Liver (tissue), 9 donors: Measurements from ENCODE around the gene C10orf88. TPM values are rescaled to one million over a fixed set of nuclear protein-coding genes. Genes with fewer than 3 reads are reported as not detected.
A peak's percentile ranks its signal among the peaks of the same experiment; 100 is the strongest.

ENCODE experiments used
- DNase-seq: peaks from one replicate; pipeline ENCODE4 v3.0.0-alpha.2; 2017; ENCODE audit warnings: low spot score
- H3K27ac ChIP-seq, 2 donors: one replicate each; pipeline ENCODE4 v1.7.0; 2013; ENCODE audit warnings: inconsistent platforms in 2 of 2, low read length in 2 of 2, control low read depth in 1 of 2, low read depth in 1 of 2, mild to moderate bottlenecking in 1 of 2
- H3K27me3 ChIP-seq, 4 donors: one replicate each; pipeline versions ENCODE4 v1.6.1 to v1.7.0; 2013; ENCODE audit warnings: low read length in 3 of 4, inconsistent platforms in 1 of 4, mild to moderate bottlenecking in 1 of 4, moderate library complexity in 1 of 4; ENCODE audit not compliant: control insufficient read depth in 4 of 4, insufficient read depth in 4 of 4
- H3K36me3 ChIP-seq, 4 donors: one replicate each; pipeline versions ENCODE4 v1.6.1 to v1.7.0; 2013; ENCODE audit warnings: low read length in 3 of 4, mild to moderate bottlenecking in 3 of 4, low read depth in 1 of 4, moderate library complexity in 1 of 4; ENCODE audit not compliant: control insufficient read depth in 4 of 4, insufficient read depth in 3 of 4
- H3K4me1 ChIP-seq, 4 donors: one replicate each; pipeline versions ENCODE4 v1.6.1 to v1.7.0; 2013; ENCODE audit warnings: low read length in 3 of 4, mild to moderate bottlenecking in 3 of 4, moderate library complexity in 1 of 4; ENCODE audit not compliant: control insufficient read depth in 4 of 4, insufficient read depth in 4 of 4
- H3K4me3 ChIP-seq, 3 donors: one replicate each; pipeline versions ENCODE4 v1.6.1 to v1.7.0; 2013; ENCODE audit warnings: low read length in 3 of 3, control low read depth in 1 of 3, low read depth in 1 of 3, mild to moderate bottlenecking in 1 of 3
- H3K9ac ChIP-seq, 2 donors: one replicate each; pipeline ENCODE4 v1.7.0; 2013; ENCODE audit warnings: low read length in 2 of 2, mild to moderate bottlenecking in 2 of 2, moderate library complexity in 2 of 2, control low read depth in 1 of 2, low read depth in 1 of 2
- H3K9me3 ChIP-seq, 4 donors: one replicate each; pipeline versions ENCODE4 v1.6.1 to v1.7.0; 2013; ENCODE audit warnings: low read length in 3 of 4; ENCODE audit not compliant: control insufficient read depth in 4 of 4
- FOXA1 ChIP-seq: IDR thresholded peaks from 2 replicates; pipeline ENCODE4 v1.6.1; 2016; ENCODE audit warnings: antibody characterized with exemption
- FOXA2 ChIP-seq: IDR thresholded peaks from 2 replicates; pipeline ENCODE4 v1.6.1; 2016; ENCODE audit warnings: antibody characterized with exemption
- GABPA ChIP-seq, 2 donors: IDR thresholded peaks in 1 of 2; conservative IDR thresholded peaks in 1 of 2; 2 replicates each; pipeline ENCODE4 v1.6.1; 2016; ENCODE audit warnings: antibody characterized with exemption in 2 of 2, mild to moderate bottlenecking in 1 of 2, moderate library complexity in 1 of 2
- HNF4A ChIP-seq, 2 donors: conservative IDR thresholded peaks; 2 replicates each; pipeline ENCODE4 v1.6.1; 2016; ENCODE audit warnings: antibody characterized with exemption in 2 of 2, mild to moderate bottlenecking in 2 of 2
- HNF4G ChIP-seq: IDR thresholded peaks from 2 replicates; pipeline ENCODE4 v1.6.1; 2016; ENCODE audit warnings: antibody characterized with exemption
- JUND ChIP-seq, 2 donors: IDR thresholded peaks; 2 replicates each; pipeline ENCODE4 v1.6.1; 2016; ENCODE audit warnings: antibody characterized with exemption in 2 of 2
- NR2F2 ChIP-seq: IDR thresholded peaks from 2 replicates; pipeline ENCODE4 v1.6.1; 2016; ENCODE audit warnings: antibody characterized with exemption
- RAD21 ChIP-seq, 2 donors: IDR thresholded peaks; 2 replicates each; pipeline ENCODE4 v1.6.1; 2016; ENCODE audit warnings: antibody characterized with exemption in 2 of 2, mild to moderate bottlenecking in 2 of 2
- RXRA ChIP-seq, 2 donors: IDR thresholded peaks; 2 replicates each; pipeline ENCODE4 v1.6.1; 2017 to 2018; ENCODE audit warnings: antibody characterized with exemption in 2 of 2, mild to moderate bottlenecking in 1 of 2
- SP1 ChIP-seq: IDR thresholded peaks from 2 replicates; pipeline ENCODE4 v1.6.1; 2018; ENCODE audit warnings: antibody characterized with exemption, mild to moderate bottlenecking
- YY1 ChIP-seq: IDR thresholded peaks from 2 replicates; pipeline ENCODE4 v1.6.1; 2016; ENCODE audit warnings: antibody characterized with exemption, mild to moderate bottlenecking
- ZBTB33 ChIP-seq: IDR thresholded peaks from 2 replicates; pipeline ENCODE4 v1.6.1; 2016; ENCODE audit warnings: antibody characterized with exemption
- WGBS: extraction: QIAGEN DNeasy Blood & Tissue Kit; methylation state at CpG from one replicate; pipeline ENCODE4 v1.1.7; 2013; 5-methylcytosine and 5-hydroxymethylcytosine counted together
- polyA plus RNA-seq, 2 donors: library from polyadenylated mRNA; stranded (reverse) in 1 of 2; unstranded in 1 of 2; fragments of 200-250 nt in 1 of 2; fragments of >200 nt in 1 of 2; fragmentation: Nextera tagmentation in 1 of 2; extraction: Ambion mirVana in 1 of 2; gene quantifications; one replicate each; pipeline versions ENCODE4 v1.2.1 to v1.2.3, GENCODE V29; 2013 to 2015
- total RNA-seq, 2 donors: library from RNA; depleted of rRNA; stranded (reverse); fragments of >200 nt; gene quantifications; one replicate each; pipeline ENCODE4 v1.2.3, GENCODE V29; 2014
- TF ChIP-seq, protein P1 (sequence below): IDR thresholded peaks from 2 replicates; pipeline ENCODE4 v1.6.1; 2016; ENCODE audit warnings: antibody characterized with exemption
- TF ChIP-seq, protein P2 (sequence below): IDR thresholded peaks from 2 replicates; pipeline ENCODE4 v1.6.1; 2016; ENCODE audit warnings: antibody characterized with exemption
- TF ChIP-seq, protein P3 (sequence below): IDR thresholded peaks from 2 replicates; pipeline ENCODE4 v1.6.1; 2016; ENCODE audit warnings: antibody characterized with exemption, mild to moderate bottlenecking
- TF ChIP-seq, protein P4 (sequence below): fragments of 150-350 bp; IDR thresholded peaks from 2 replicates; pipeline ENCODE4 v1.5.1; 2017; ENCODE audit warnings: improper control_type of control experiment, low read depth, low read length; ENCODE audit not compliant: missing input control
- donor health status: healthy.
- donor health status: healthy.
- donor health status: healthy.
- donor health status: healthy.
- donor health status: healthy.

The C10orf88 gene
- total RNA-seq (1 to 10 TPM; 4.3 to 8.4 TPM), polyA plus RNA-seq (1 to 10 TPM; 2.2 to 3.0 TPM)

DNA sequence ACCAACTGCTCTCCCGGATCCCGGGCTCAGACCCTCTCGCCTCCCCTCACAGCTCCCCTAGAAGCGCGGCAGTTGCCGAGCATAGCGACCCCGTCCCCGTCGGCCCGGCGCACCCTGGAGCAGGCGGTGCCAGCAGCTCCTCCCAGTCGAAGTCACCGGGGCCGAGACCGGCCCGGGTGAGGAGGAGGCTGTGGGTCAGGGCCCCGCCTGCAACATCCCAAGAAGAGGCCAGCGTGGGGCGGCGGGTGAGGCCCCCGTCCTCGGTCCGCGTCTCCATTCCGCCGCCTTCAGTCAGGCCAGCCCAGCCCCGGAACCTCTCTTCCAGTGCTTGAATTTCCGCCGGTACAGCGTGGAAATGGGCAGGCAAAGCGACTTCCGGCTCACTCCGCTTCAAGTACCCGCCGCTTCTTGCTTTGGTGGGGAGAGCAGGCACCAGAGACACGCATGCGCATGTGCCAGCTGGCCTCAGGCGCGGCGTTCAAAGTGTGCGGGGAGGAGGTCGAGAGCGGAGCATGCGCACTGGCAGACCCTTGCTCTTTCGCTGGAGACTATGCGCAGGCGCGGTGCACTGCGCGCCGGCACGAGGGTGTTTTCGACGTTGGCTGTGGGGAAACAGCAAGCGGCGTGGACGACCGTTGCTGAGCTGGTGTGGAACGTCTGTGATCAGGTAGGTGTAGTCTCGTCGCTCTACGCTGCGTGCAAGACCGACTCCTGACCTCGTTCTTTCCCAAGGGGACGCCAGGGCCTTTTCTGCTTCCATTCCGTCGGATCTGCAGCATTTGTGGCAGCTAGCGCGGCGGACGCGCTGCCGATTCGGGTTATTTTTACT, at the start of gene C10orf88:
Gene C10orf88 (minus strand): TSS at position 326 of the 829 bp plus-strand sequence. CDS start 49 bp downstream, at position 277.
- 6% methylated on average over 77 of the region's 77 CpGs for WGBS
- TF ChIP-seq HNF4G (no peak), RAD21 (IDR thresholded peaks at IDR 0.05) (peak; percentile 33 to 46), JUND (IDR thresholded peaks at IDR 0.05) (no peak), FOXA2 (no peak), FOXA1 (no peak), SP1 (peak; percentile 43), RXRA (IDR thresholded peaks at IDR 0.05) (peak; percentile 38 to 48), HNF4A (conservative IDR thresholded peaks at IDR 0.05) (peak in 1 of 2 donors; percentile 33), ZBTB33 (peak; percentile 92), YY1 (peak; percentile 95), NR2F2 (no peak), GABPA (IDR thresholded peaks at IDR 0.05 in 1 of 2, conservative IDR thresholded peaks at IDR 0.05 in 1 of 2) (peak; percentile 90 to 97)
- TF ChIP-seq, protein P1, sequence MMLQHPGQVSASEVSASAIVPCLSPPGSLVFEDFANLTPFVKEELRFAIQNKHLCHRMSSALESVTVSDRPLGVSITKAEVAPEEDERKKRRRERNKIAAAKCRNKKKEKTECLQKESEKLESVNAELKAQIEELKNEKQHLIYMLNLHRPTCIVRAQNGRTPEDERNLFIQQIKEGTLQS: no peak
- TF ChIP-seq, protein P2, sequence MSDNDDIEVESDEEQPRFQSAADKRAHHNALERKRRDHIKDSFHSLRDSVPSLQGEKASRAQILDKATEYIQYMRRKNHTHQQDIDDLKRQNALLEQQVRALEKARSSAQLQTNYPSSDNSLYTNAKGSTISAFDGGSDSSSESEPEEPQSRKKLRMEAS: peak; percentile 100
- TF ChIP-seq, protein P3, sequence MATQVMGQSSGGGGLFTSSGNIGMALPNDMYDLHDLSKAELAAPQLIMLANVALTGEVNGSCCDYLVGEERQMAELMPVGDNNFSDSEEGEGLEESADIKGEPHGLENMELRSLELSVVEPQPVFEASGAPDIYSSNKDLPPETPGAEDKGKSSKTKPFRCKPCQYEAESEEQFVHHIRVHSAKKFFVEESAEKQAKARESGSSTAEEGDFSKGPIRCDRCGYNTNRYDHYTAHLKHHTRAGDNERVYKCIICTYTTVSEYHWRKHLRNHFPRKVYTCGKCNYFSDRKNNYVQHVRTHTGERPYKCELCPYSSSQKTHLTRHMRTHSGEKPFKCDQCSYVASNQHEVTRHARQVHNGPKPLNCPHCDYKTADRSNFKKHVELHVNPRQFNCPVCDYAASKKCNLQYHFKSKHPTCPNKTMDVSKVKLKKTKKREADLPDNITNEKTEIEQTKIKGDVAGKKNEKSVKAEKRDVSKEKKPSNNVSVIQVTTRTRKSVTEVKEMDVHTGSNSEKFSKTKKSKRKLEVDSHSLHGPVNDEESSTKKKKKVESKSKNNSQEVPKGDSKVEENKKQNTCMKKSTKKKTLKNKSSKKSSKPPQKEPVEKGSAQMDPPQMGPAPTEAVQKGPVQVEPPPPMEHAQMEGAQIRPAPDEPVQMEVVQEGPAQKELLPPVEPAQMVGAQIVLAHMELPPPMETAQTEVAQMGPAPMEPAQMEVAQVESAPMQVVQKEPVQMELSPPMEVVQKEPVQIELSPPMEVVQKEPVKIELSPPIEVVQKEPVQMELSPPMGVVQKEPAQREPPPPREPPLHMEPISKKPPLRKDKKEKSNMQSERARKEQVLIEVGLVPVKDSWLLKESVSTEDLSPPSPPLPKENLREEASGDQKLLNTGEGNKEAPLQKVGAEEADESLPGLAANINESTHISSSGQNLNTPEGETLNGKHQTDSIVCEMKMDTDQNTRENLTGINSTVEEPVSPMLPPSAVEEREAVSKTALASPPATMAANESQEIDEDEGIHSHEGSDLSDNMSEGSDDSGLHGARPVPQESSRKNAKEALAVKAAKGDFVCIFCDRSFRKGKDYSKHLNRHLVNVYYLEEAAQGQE: peak; percentile 79
- TF ChIP-seq, protein P4, sequence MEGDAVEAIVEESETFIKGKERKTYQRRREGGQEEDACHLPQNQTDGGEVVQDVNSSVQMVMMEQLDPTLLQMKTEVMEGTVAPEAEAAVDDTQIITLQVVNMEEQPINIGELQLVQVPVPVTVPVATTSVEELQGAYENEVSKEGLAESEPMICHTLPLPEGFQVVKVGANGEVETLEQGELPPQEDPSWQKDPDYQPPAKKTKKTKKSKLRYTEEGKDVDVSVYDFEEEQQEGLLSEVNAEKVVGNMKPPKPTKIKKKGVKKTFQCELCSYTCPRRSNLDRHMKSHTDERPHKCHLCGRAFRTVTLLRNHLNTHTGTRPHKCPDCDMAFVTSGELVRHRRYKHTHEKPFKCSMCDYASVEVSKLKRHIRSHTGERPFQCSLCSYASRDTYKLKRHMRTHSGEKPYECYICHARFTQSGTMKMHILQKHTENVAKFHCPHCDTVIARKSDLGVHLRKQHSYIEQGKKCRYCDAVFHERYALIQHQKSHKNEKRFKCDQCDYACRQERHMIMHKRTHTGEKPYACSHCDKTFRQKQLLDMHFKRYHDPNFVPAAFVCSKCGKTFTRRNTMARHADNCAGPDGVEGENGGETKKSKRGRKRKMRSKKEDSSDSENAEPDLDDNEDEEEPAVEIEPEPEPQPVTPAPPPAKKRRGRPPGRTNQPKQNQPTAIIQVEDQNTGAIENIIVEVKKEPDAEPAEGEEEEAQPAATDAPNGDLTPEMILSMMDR: no peak
- H3K27me3 ChIP-seq: no peaks in the 10 kb centered on the region
- H3K27ac ChIP-seq: peak within 1 kb of the TSS in 1 of 2 donors; percentile 52
- H3K4me3 ChIP-seq: peak within 1 kb of the TSS; percentile 55 to 90 (median 70)
- H3K9me3 ChIP-seq: no peaks in the 10 kb centered on the region
- H3K9ac ChIP-seq: peak within 1 kb of the TSS in 1 of 2 donors; percentile 10
- DNase-seq: peak; percentile 95
- peaks cover 3 to 13% (median 7%) of the 10 kb centered on the region in 4 donors for H3K4me1 ChIP-seq
- peaks cover 0 to 5% (median 2%) of the 10 kb centered on the region in 4 donors for H3K36me3 ChIP-seq
